HG03097 (cell line): ENCODE data around the gene PAM.
"Not testable (repeated sequence)": the region's sequence is repeated elsewhere in the genome, so short reads cannot be mapped to it uniquely, and the experiment has no call there.

ENCODE experiments used
- ATAC-seq: cut with Tn5 transposase; IDR thresholded peaks from one replicate; pipeline ENCODE4 v1.9.1; 2021; ENCODE audit not compliant: unreplicated experiment, low FRiP score

The PAM gene

GRCh38 chr5:102750151-102750834 lies 4.8 kb upstream of the PAM start:
- no peak for ATAC-seq

DNA sequence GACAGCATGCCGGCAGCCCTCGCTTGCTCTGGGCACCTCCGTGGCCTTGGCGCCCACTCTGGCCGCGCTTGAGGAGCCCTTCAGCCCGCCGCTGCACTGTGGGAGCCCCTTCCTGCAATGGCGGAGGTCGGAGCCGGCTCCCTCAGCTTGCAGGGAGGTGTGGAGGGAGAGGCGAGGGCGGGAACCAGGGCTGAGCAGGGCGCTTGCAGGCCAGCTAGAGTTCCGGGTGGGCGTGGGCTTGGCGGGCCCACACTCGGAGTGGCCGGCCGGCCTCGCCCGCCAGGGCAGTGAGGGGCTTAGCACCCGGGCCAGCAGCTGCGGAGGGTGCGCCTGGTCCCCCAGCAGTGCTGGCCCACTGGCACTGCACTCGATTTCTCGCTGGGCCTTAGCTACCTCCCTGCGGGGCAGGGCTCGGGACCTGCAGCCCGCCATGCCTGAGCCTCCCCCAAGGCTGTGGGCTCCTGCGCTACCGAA lies 3.2 kb upstream of the PAM start:
- ATAC-seq: not testable (repeated sequence)

- ATAC-seq: no peak
Measured at GRCh38 chr5:102753889-102754766, 977 bp upstream of the PAM start.

GRCh38 chr5:102755686-102756371 lies 724 bp downstream of the PAM start:
- peak; percentile 74 for ATAC-seq

GRCh38 chr5:102758576-102758975 lies 3.5 kb downstream of the PAM start:
- ATAC-seq: no peak

DNA sequence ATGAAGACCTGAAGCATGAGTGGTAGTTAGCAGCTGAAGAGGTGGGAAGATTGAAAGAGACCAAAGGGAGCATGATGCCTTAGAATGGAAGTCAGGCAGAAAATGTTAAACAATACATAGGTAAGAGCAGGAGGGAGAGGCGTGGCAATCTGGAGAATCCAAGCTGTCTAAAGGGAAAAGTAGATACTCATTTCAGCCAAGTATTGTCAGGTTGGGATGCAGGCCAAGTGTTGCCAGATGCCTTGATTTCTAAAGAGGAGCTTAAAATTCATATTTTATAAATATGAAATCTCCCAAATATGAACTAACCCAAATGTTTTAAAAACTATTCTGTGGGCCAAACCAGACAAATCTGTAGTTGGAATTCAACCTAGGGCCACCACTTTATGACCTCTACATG lies 4.2 kb downstream of the PAM start:
- no peak for ATAC-seq

- ATAC-seq: no peak
Measured at GRCh38 chr5:102759700-102760099, 4.6 kb downstream of the PAM start.

- no peak for ATAC-seq
Measured at GRCh38 chr5:102760815-102761214, 5.7 kb downstream of the PAM start.

DNA sequence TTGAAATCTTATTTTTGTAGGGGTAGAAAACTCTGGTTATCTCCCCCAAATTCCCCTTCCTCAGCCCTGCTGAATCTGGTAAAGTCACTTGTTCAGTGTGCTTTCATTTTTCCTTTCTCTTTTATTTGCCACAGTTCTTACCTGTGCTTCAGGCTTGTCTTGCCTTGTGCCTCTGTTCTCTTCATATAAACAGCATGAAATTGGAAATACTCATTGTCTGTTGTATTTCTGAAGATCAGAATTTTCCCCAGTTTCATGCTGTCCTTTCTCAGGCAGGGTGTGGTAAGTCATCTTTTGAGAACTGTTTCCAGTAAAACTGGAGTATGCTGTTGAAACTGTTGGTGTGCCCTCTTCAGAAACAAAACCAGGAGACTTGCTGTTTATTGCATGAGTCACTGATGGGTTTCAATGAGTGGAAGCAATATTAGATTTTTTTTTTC lies 7.0 kb downstream of the PAM start:
- ATAC-seq: peak; percentile 71

DNA sequence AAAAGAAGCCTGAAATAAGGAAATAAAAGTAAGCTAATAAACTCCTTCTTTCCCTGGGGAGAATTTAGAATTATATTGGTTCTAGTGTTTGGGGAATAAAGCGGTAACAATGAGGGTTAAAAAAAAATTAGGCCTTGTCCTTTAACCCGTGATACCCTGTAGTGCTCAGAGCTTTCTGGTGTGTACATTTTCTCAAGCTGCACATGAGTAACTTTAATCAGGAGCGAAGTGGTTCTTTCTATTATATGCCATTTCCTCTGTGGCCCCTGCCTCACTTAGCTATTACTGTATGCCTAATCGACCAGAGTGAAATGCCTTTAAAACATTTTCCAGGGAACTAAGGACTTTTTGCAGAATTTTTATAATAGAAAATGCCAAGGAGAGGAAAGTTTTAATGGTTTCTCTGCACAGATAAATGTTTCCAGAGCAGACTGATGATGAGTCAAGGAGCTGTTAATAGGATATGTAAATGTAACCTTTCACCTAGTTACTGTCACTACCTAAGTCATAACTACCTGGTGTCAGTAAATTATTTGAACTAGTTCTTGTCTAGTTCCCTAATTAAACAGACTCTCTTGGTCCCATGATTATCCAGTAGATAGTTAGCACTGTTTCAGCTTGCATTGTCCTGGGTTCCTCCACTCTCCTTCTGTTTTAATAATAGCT lies 7.6 kb downstream of the PAM start:
- no peak for ATAC-seq

- no peak for ATAC-seq
Measured at GRCh38 chr5:102763734-102764133, 8.6 kb downstream of the PAM start.

GRCh38 chr5:102764381-102765004 lies 9.4 kb downstream of the PAM start:
- no peak for ATAC-seq

DNA sequence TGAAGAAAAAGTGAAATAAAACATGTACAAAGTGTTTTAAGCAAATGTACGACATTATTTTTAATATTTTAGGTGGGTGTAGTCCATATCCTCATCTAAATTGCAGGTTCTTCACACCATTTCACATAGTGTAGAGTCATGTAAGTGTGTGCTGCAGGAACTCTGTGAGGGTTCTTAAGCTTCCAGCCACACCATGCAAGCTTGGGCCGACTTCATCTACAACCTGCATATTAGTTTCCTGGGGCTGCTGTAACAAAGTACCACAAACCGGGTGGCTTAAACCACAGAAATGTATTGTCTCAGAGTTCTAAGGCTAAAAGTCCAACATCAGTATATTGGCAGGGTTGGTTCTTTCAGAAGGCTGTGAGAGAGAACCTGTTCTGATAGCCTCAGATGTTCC lies 10.2 kb downstream of the PAM start:
- ATAC-seq: no peak

- no peak for ATAC-seq
Measured at GRCh38 chr5:102766295-102767090, 11.4 kb downstream of the PAM start.

DNA sequence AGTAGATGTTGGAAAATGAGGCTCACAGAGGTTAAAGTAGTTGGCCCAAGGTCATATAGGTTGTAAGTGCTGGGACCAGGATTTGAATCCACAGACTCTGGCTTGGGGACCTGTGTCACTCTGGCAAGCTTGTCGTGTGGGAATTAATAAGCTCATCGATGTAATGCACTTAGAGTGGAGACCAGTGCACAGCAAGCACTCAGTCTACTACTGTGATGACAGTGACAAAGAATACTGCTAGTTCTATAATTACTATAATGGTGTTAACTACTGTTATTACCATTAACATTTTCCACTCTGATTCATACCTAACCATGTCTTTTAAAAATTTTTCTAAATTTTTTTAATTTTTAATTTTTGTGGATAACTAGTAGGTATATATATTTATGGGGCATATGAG lies 12.8 kb downstream of the PAM start:
- ATAC-seq: no peak

GRCh38 chr5:102770803-102771202 lies 15.7 kb downstream of the PAM start:
- no peak for ATAC-seq

- no peak for ATAC-seq
Measured at GRCh38 chr5:102771435-102771834, 16.3 kb downstream of the PAM start.

DNA sequence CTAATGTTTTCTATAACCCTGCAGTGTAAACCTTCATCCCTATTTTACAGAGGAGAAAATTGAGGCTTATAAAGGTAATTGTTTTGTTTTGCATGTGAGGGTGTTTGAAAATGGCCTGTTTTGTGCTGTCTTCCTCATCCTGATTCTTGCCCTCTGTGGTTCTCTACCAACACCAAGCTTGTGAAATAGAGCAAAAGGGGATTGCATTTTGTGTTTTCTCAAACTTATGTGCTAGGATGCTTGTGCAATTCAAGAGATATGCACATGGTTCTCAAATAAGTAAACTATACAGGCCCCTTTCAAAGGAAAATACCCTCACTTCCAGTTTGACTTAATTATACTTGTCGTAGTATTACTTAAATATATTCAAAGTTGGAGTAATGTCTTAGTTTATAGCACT lies 17.2 kb downstream of the PAM start:
- ATAC-seq: no peak

- ATAC-seq: no peak
Measured at GRCh38 chr5:102773133-102773532, 18.0 kb downstream of the PAM start.
